Measurements from ENCODE around the gene PHF1. TPM values are rescaled to one million over a fixed set of nuclear protein-coding genes. Genes with fewer than 3 reads are reported as not detected.
A peak's percentile ranks its signal among the peaks of the same experiment; 100 is the strongest.

Gene PHF1
- total RNA-seq, 2 donors from 2014 or later = 21.9 to 39.5 TPM

- H3K27ac ChIP-seq = peak overlapping the region; percentile 80
- TF ChIP-seq CTCF (IDR thresholded peaks at IDR 0.05) = no peak
- intact Hi-C loops (cut with DNase I) = no loop called here
- no peaks in the 10 kb centered on the region for H3K27me3 ChIP-seq
- peak overlapping the region; percentile 47 for H3K4me3 ChIP-seq
- peak overlapping the region; percentile 84 to 85 for H3K9ac ChIP-seq (ENCODE audit: low read depth in 2 of 2, low read length in 2 of 2)
- DNase-seq = no peak
- peaks cover 7% of the 10 kb centered on the region for H3K4me1 ChIP-seq
- H3K9me3 ChIP-seq = no peaks in the 10 kb centered on the region
- no peaks in the 10 kb centered on the region for H3K36me3 ChIP-seq
Measured at GRCh38 chr6:33424855-33425667, 14.2 kb downstream of the PHF1 start.

GRCh38 chr6:33425668-33426577 is 15.1 kb downstream of the PHF1 start:
- Histone ChIP-seq H3K36me3 (no peaks in the 10 kb centered on the region), H3K9ac (ENCODE audit: low read depth in 2 of 2, low read length in 2 of 2) (peak overlapping the region; percentile 84 to 85), H3K27ac (peak overlapping the region; percentile 80), H3K9me3 (no peaks in the 10 kb centered on the region), H3K27me3 (no peaks in the 10 kb centered on the region), H3K4me1 (peaks cover 7% of the 10 kb centered on the region), H3K4me3 (peak overlapping the region; percentile 47)
- TF ChIP-seq CTCF (IDR thresholded peaks at IDR 0.05) = peak; percentile 41
- intact Hi-C loops (cut with DNase I) = no loop called here
- peak; percentile 90 for DNase-seq

- Histone ChIP-seq H3K4me1 (peaks cover 7% of the 10 kb centered on the region), H3K4me3 (peak overlapping the region; percentile 47), H3K9me3 (no peaks in the 10 kb centered on the region), H3K27me3 (no peaks in the 10 kb centered on the region), H3K27ac (peak overlapping the region; percentile 80), H3K36me3 (no peaks in the 10 kb centered on the region), H3K9ac (ENCODE audit: low read depth in 2 of 2, low read length in 2 of 2) (peak overlapping the region; percentile 48 to 78)
- TF ChIP-seq CTCF (IDR thresholded peaks at IDR 0.05) = no peak
- DNase-seq = no peak
- intact Hi-C loops (cut with DNase I) = no loop called here
Measured at GRCh38 chr6:33426590-33427511, 16.0 kb downstream of the PHF1 start.

GRCh38 chr6:33427585-33428223 is 16.9 kb downstream of the PHF1 start:
- H3K4me3 ChIP-seq = peak overlapping the region; percentile 40
- DNase-seq = peak; percentile 65
- no peaks in the 10 kb centered on the region for H3K27me3 ChIP-seq
- TF ChIP-seq CTCF (IDR thresholded peaks at IDR 0.05) = no peak
- intact Hi-C loops (cut with DNase I) = no loop called here
- H3K36me3 ChIP-seq = no peaks in the 10 kb centered on the region
- no peaks in the 10 kb centered on the region for H3K9me3 ChIP-seq
- H3K9ac ChIP-seq (ENCODE audit: low read depth in 2 of 2, low read length in 2 of 2) = peak overlapping the region; percentile 48 to 78
- H3K27ac ChIP-seq = no peak overlapping the region
- peaks cover 7% of the 10 kb centered on the region for H3K4me1 ChIP-seq
